ENCODE measurements around the gene XXYLT1.
"Not testable (repeated sequence)": the region's sequence is repeated elsewhere in the genome, so short reads cannot be mapped to it uniquely, and the experiment has no call there.

GRCh38 chr3:195050296-195050695 is 220.7 kb downstream of the XXYLT1 start:
- TF ChIP-seq CTCF (IDR thresholded peaks at IDR 0.05; ENCODE audit: insufficient read depth, low read length, poor library complexity, severe bottlenecking); EZH2phosphoT487 (conservative IDR thresholded peaks at IDR 0.05; ENCODE audit: low read length): not testable (repeated sequence)

Measured in SU-DHL-6 (cell line).